AG08396 (cell line): Measurements from ENCODE around the gene KIF12.

Experiments
- DNase-seq: peaks from one replicate; pipeline ENCODE4 v3.0.0; 2012; ENCODE audit warnings: low spot score, mixed read lengths

Gene KIF12

GRCh38 chr9:114123031-114123977 lies 24.2 kb upstream of the KIF12 start:
- no peak for DNase-seq

GRCh38 chr9:114122136-114123027 lies 23.3 kb upstream of the KIF12 start:
- DNase-seq = no peak

- no peak for DNase-seq
Measured at GRCh38 chr9:114121227-114122135, 22.4 kb upstream of the KIF12 start.

GRCh38 chr9:114120192-114121014 lies 21.3 kb upstream of the KIF12 start:
- no peak for DNase-seq

GRCh38 chr9:114119242-114120191 lies 20.4 kb upstream of the KIF12 start:
- no peak for DNase-seq

GRCh38 chr9:114117996-114118830 lies 19.1 kb upstream of the KIF12 start:
- DNase-seq = no peak

- no peak for DNase-seq
Measured at GRCh38 chr9:114117614-114117995, 18.5 kb upstream of the KIF12 start.

GRCh38 chr9:114116126-114116747 lies 17.1 kb upstream of the KIF12 start:
- no peak for DNase-seq

- DNase-seq = no peak
Measured at GRCh38 chr9:114115654-114116125, 16.6 kb upstream of the KIF12 start.

GRCh38 chr9:114114364-114114763 lies 15.3 kb upstream of the KIF12 start:
- no peak for DNase-seq

- DNase-seq = peak; percentile 51
Measured at GRCh38 chr9:114112778-114113584, 13.9 kb upstream of the KIF12 start.

GRCh38 chr9:114112325-114112724 lies 13.2 kb upstream of the KIF12 start:
- no peak for DNase-seq

- no peak for DNase-seq
Measured at GRCh38 chr9:114110180-114110579, 11.1 kb upstream of the KIF12 start.

- DNase-seq = no peak
Measured at GRCh38 chr9:114109124-114109523, 10.0 kb upstream of the KIF12 start.

GRCh38 chr9:114108016-114108833 lies 9.1 kb upstream of the KIF12 start:
- peak; percentile 92 for DNase-seq

- DNase-seq = no peak
Measured at GRCh38 chr9:114107286-114108001, 8.4 kb upstream of the KIF12 start.
